Loucy (cell line): ENCODE measurements around the gene PODXL2.

Experiments
- H2AFZ ChIP-seq: fragments of 200-600 bp; sonication (generic); 2 replicates; pipeline ENCODE4 v1.6.0; 2016; ENCODE audit warnings: antibody characterized with exemption, mild to moderate bottlenecking, low read length, moderate library complexity
- H3F3A ChIP-seq: fragments of 200-600 bp; 2 replicates; pipeline ENCODE4 v1.6.0; 2016; ENCODE audit warnings: antibody characterized with exemption, low read depth, mild to moderate bottlenecking
- H3K27me3 ChIP-seq: fragments of 200-600 bp; sonication (generic); 2 replicates; pipeline ENCODE4 v1.6.1; 2014; ENCODE audit warnings: low read length, mild to moderate bottlenecking; ENCODE audit not compliant: insufficient read depth, poor library complexity, severe bottlenecking
- H3K36me3 ChIP-seq: fragments of 200-600 bp; sonication (generic); 2 replicates; pipeline ENCODE4 v1.6.1; 2016; ENCODE audit warnings: low read length; ENCODE audit not compliant: insufficient read depth
- H3K4me1 ChIP-seq: fragments of 200-600 bp; sonication (generic); 2 replicates; pipeline ENCODE4 v1.5.1; 2014; ENCODE audit warnings: low read length, mild to moderate bottlenecking; ENCODE audit not compliant: insufficient read depth, poor library complexity, severe bottlenecking
- H3K4me2 ChIP-seq: fragments of 200-600 bp; sonication (generic); 2 replicates; pipeline ENCODE4 v1.6.0; 2014; ENCODE audit warnings: antibody characterized with exemption, low read length, low read depth, mild to moderate bottlenecking; ENCODE audit not compliant: poor library complexity, severe bottlenecking
- H3K4me3 ChIP-seq: fragments of 200-600 bp; sonication (generic); 2 replicates; pipeline ENCODE4 v1.5.1; 2014; ENCODE audit warnings: low read length, mild to moderate bottlenecking, mixed read lengths; ENCODE audit not compliant: poor library complexity, severe bottlenecking
- H3K79me2 ChIP-seq: fragments of 200-600 bp; sonication (generic); 2 replicates; pipeline ENCODE4 v1.6.1; 2014; ENCODE audit warnings: low read length; ENCODE audit not compliant: insufficient read depth
- H3K9ac ChIP-seq: fragments of 200-600 bp; sonication (generic); 2 replicates; pipeline ENCODE4 v1.6.0; 2014; ENCODE audit warnings: mild to moderate bottlenecking, low read depth, low read length, moderate library complexity; ENCODE audit not compliant: poor library complexity, severe bottlenecking
- H3K9me2 ChIP-seq: fragments of 200-600 bp; sonication (generic); replicated peaks from 2 replicates; pipeline ENCODE4 v1.6.1; 2016; ENCODE audit warnings: low read depth, low read length, mixed read lengths
- H3K9me3 ChIP-seq: fragments of 200-600 bp; sonication (generic); 2 replicates; pipeline ENCODE4 v1.6.1; 2014; ENCODE audit warnings: mild to moderate bottlenecking, antibody characterized with exemption, low read length, low read depth; ENCODE audit not compliant: insufficient read depth
- H4K20me1 ChIP-seq: fragments of 200-600 bp; sonication (generic); 2 replicates; pipeline ENCODE4 v1.6.0; 2014; ENCODE audit warnings: antibody characterized with exemption, low read length, mild to moderate bottlenecking; ENCODE audit not compliant: insufficient read depth, poor library complexity, severe bottlenecking
- CTCF ChIP-seq: fragments of 200-600 bp; sonication (generic); conservative IDR thresholded peaks from 2 replicates; pipeline ENCODE4 v1.5.1; 2014; ENCODE audit warnings: mild to moderate bottlenecking, antibody characterized with exemption, low read length
- EZH2phosphoT487 ChIP-seq: fragments of 200-600 bp; IDR thresholded peaks from 2 replicates; pipeline ENCODE4 v1.6.1; 2018; ENCODE audit warnings: antibody characterized with exemption, mild to moderate bottlenecking, moderate library complexity, borderline replicate concordance

PODXL2 gene

GRCh38 chr3:127628788-127629466 is at the start of gene PODXL2:
Gene PODXL2 (plus strand): TSS chr3:127629185. CDS start chr3:127629220, 35 bp downstream.
- Histone ChIP-seq H4K20me1 (no peaks in the 10 kb centered on the region), H3K79me2 (no peaks in the 10 kb centered on the region), H3F3A (no peaks in the 10 kb centered on the region), H3K4me2 (no peak within 1 kb of the TSS), H3K36me3 (no peaks in the 10 kb centered on the region), H3K4me3 (no peak within 1 kb of the TSS), H3K9ac (no peak within 1 kb of the TSS), H3K9me3 (no peaks in the 10 kb centered on the region), H2AFZ (no peak within 1 kb of the TSS), H3K4me1 (peaks cover 4% of the 10 kb centered on the region), H3K9me2 (no peaks in the 10 kb centered on the region), H3K27me3 (no peaks in the 10 kb centered on the region)
- TF ChIP-seq EZH2phosphoT487 = no peak
- no peak for TF ChIP-seq CTCF

- Histone ChIP-seq H3K4me3 (peak overlapping the region; percentile 20), H3K27me3 (no peaks in the 10 kb centered on the region), H3F3A (no peaks in the 10 kb centered on the region), H3K4me2 (peak overlapping the region; percentile 61), H2AFZ (no peak overlapping the region), H3K9ac (peak overlapping the region; percentile 34), H3K9me3 (no peaks in the 10 kb centered on the region), H3K36me3 (peaks cover 21% of the 10 kb centered on the region; the same call in 1 of the 2 replicates), H3K4me1 (peaks cover 16% of the 10 kb centered on the region), H3K9me2 (no peaks in the 10 kb centered on the region), H3K79me2 (peaks cover 53% of the 10 kb centered on the region), H4K20me1 (peaks cover 9% of the 10 kb centered on the region)
- TF ChIP-seq CTCF = no peak
- no peak for TF ChIP-seq EZH2phosphoT487
Observed at GRCh38 chr3:127580327-127581060, 48.5 kb upstream of the PODXL2 start.

- Histone ChIP-seq H3K9me2 (no peaks in the 10 kb centered on the region), H3K4me2 (no peak overlapping the region), H3K4me1 (peaks cover 35% of the 10 kb centered on the region), H3F3A (no peaks in the 10 kb centered on the region), H3K9ac (no peak overlapping the region), H2AFZ (no peak overlapping the region), H3K27me3 (no peaks in the 10 kb centered on the region), H3K9me3 (no peaks in the 10 kb centered on the region), H3K79me2 (peaks cover 81% of the 10 kb centered on the region), H3K4me3 (no peak overlapping the region), H4K20me1 (peaks cover 45% of the 10 kb centered on the region), H3K36me3 (no peaks in the 10 kb centered on the region; the same call in 1 of the 2 replicates)
- TF ChIP-seq CTCF (no peak), EZH2phosphoT487 (no peak)
Observed at GRCh38 chr3:127584734-127585133, 44.3 kb upstream of the PODXL2 start.
